ENCODE measurements around the gene SSR4.

SSR4 gene

GRCh38 chrX:153778684-153779101, 15.8 kb upstream of the SSR4 start:
- no peak for TF ChIP-seq EZH2 (IDR thresholded peaks at IDR 0.05; ENCODE audit: borderline replicate concordance, low read length)
- TF ChIP-seq, protein P1, sequence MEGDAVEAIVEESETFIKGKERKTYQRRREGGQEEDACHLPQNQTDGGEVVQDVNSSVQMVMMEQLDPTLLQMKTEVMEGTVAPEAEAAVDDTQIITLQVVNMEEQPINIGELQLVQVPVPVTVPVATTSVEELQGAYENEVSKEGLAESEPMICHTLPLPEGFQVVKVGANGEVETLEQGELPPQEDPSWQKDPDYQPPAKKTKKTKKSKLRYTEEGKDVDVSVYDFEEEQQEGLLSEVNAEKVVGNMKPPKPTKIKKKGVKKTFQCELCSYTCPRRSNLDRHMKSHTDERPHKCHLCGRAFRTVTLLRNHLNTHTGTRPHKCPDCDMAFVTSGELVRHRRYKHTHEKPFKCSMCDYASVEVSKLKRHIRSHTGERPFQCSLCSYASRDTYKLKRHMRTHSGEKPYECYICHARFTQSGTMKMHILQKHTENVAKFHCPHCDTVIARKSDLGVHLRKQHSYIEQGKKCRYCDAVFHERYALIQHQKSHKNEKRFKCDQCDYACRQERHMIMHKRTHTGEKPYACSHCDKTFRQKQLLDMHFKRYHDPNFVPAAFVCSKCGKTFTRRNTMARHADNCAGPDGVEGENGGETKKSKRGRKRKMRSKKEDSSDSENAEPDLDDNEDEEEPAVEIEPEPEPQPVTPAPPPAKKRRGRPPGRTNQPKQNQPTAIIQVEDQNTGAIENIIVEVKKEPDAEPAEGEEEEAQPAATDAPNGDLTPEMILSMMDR (IDR thresholded peaks at IDR 0.05; ENCODE audit: low read length): no peak; the same call in 1 of the 2 replicates
- Histone ChIP-seq H3K4me3 (ENCODE audit: low read depth, low read length, poor library complexity, severe bottlenecking) (no peak overlapping the region), H3K27me3 (ENCODE audit: insufficient read depth, low read length) (no peaks in the 10 kb centered on the region), H2AFZ (ENCODE audit: low read length) (no peak overlapping the region), H3K9me2 (ENCODE audit: low read depth, low read length) (no peaks in the 10 kb centered on the region), H3K36me3 (ENCODE audit: insufficient read depth, low read length) (no peaks in the 10 kb centered on the region; the same call in 1 of the 2 replicates), H3K9ac (ENCODE audit: low read length) (no peak overlapping the region), H3K79me2 (ENCODE audit: insufficient read depth, low read length) (no peaks in the 10 kb centered on the region), H4K20me1 (ENCODE audit: insufficient read depth, low read length) (no peaks in the 10 kb centered on the region), H3K4me1 (ENCODE audit: insufficient read depth, low read length, severe bottlenecking) (peaks cover 3% of the 10 kb centered on the region), H3K9me3 (ENCODE audit: low read length) (no peaks in the 10 kb centered on the region), H3F3A (ENCODE audit: insufficient read depth, low read length) (no peaks in the 10 kb centered on the region), H3K27ac (ENCODE audit: low read depth, low read length, poor library complexity, severe bottlenecking) (no peak overlapping the region), H3K4me2 (ENCODE audit: low read length) (no peak overlapping the region)

DNA sequence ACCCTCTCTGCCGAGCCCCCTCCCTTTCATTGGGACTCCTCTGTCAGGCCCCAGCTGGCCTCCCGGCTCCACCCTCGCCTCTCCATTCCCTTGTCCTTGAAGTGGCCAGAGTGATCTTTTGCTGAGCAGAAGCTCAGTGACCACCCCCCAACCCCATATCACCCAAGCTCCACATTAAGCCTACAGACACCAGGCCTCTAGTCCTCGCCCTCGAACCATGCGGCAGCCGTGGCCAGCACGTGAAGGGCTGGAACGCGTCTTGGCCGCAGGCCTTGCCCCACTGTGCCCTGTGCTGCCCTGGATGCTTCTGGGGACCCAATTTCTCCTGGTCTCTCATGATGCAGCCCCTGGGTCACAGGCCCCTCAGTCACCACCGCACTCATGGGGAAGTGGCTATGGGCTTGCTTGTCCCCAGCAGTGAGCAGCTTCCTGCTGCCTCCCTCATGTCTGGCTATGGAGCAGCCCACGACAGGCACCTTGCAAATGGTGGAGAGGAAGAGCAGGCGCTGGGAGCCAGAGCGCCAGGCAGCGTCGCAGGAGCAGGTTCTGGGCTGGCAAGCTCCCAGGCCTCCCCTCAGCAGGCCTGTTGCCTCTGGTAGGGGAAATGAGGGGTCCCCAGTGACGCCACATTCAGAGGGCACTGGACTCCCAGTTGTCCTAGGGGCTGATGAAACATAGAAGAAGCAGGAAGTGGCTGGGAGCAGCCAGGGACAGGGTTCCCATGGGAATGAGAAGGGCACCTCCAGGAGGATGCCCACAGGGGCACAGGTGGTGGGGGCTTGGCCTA, 14.4 kb upstream of the SSR4 start:
- H3K79me2 ChIP-seq (ENCODE audit: insufficient read depth, low read length): no peaks in the 10 kb centered on the region
- TF ChIP-seq, protein P1 (IDR thresholded peaks at IDR 0.05; ENCODE audit: low read length): no peak
- TF ChIP-seq EZH2 (IDR thresholded peaks at IDR 0.05; ENCODE audit: borderline replicate concordance, low read length): no peak
- no peak overlapping the region for H3K27ac ChIP-seq (ENCODE audit: low read depth, low read length, poor library complexity, severe bottlenecking)
- H3F3A ChIP-seq (ENCODE audit: insufficient read depth, low read length): no peaks in the 10 kb centered on the region
- peaks cover 3% of the 10 kb centered on the region for H3K4me1 ChIP-seq (ENCODE audit: insufficient read depth, low read length, severe bottlenecking)
- H3K4me2 ChIP-seq (ENCODE audit: low read length): no peak overlapping the region
- H3K36me3 ChIP-seq (ENCODE audit: insufficient read depth, low read length): peaks cover 7% of the 10 kb centered on the region; the same call in 1 of the 2 replicates
- H4K20me1 ChIP-seq (ENCODE audit: insufficient read depth, low read length): no peaks in the 10 kb centered on the region
- H3K9ac ChIP-seq (ENCODE audit: low read length): no peak overlapping the region
- no peak overlapping the region for H2AFZ ChIP-seq (ENCODE audit: low read length)
- H3K4me3 ChIP-seq (ENCODE audit: low read depth, low read length, poor library complexity, severe bottlenecking): no peak overlapping the region
- no peaks in the 10 kb centered on the region for H3K9me3 ChIP-seq (ENCODE audit: low read length)
- H3K9me2 ChIP-seq (ENCODE audit: low read depth, low read length): no peaks in the 10 kb centered on the region
- no peaks in the 10 kb centered on the region for H3K27me3 ChIP-seq (ENCODE audit: insufficient read depth, low read length)

DNA sequence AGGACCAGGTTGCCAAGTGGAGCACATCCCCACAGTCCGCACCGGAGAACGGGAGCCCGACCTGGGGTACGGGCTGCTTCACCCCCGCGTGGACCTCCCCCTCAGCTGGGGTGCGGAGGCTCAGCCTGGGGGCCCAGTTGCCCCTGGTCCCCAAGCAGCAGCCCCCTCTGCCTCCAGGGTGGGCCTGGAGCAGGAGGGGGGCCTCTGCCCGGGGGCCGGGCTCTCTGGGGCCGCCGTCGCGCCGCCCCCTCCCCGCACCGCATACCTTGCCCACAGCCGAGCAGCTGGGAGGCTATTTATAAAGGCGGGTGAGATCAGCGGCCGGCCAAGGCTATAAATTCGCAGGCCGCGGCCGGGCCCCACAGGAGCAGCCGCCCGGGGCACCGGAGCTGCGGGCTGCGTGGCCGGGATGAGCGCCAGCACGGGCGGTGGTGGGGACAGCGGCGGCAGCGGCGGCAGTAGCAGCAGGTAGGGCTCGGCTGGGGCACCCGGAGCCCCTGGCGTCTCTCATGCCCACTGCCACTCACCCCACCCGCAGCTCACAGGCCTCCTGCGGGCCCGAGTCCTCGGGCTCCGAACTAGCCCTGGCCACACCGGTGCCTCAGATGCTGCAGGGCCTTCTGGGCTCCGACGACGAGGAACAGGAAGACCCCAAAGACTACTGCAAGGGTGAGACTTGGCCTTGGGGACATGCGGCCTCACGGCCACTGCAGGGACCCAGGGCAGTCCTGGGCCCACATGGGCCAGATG, 13.6 kb upstream of the SSR4 start, which contains the start of gene SRPK3:
Gene SRPK3 (plus strand): TSS at position 364 of the 750 bp plus-strand sequence. CDS start 46 bp downstream, at position 410.
- H3F3A ChIP-seq (ENCODE audit: insufficient read depth, low read length): no peaks in the 10 kb centered on the region
- no peaks in the 10 kb centered on the region for H3K9me3 ChIP-seq (ENCODE audit: low read length)
- H3K4me2 ChIP-seq (ENCODE audit: low read length): no peak within 1 kb of the TSS
- peaks cover 3% of the 10 kb centered on the region for H3K4me1 ChIP-seq (ENCODE audit: insufficient read depth, low read length, severe bottlenecking)
- TF ChIP-seq, protein P1 (IDR thresholded peaks at IDR 0.05; ENCODE audit: low read length): no peak
- H3K27ac ChIP-seq (ENCODE audit: low read depth, low read length, poor library complexity, severe bottlenecking): no peak within 1 kb of the TSS
- H3K27me3 ChIP-seq (ENCODE audit: insufficient read depth, low read length): no peaks in the 10 kb centered on the region
- H3K9me2 ChIP-seq (ENCODE audit: low read depth, low read length): no peaks in the 10 kb centered on the region
- H3K9ac ChIP-seq (ENCODE audit: low read length): no peak within 1 kb of the TSS
- no peaks in the 10 kb centered on the region for H3K79me2 ChIP-seq (ENCODE audit: insufficient read depth, low read length)
- no peak within 1 kb of the TSS for H2AFZ ChIP-seq (ENCODE audit: low read length)
- no peak within 1 kb of the TSS for H3K4me3 ChIP-seq (ENCODE audit: low read depth, low read length, poor library complexity, severe bottlenecking)
- H3K36me3 ChIP-seq (ENCODE audit: insufficient read depth, low read length): peaks cover 7% of the 10 kb centered on the region; the same call in 1 of the 2 replicates
- H4K20me1 ChIP-seq (ENCODE audit: insufficient read depth, low read length): no peaks in the 10 kb centered on the region
